Stimulated activated CD4-positive, alpha-beta T cell treated with anti-CD3 and anti-CD28 coated beads, Interleukin-15, amount 100 ng/mL, for 48 hours (primary cell): ENCODE measurements around the gene PRKCQ.
"Not testable (repeated sequence)": the region's sequence is repeated elsewhere in the genome, so short reads cannot be mapped to it uniquely, and the experiment has no call there.

Experiments
- DNase-seq, 2 donors: peaks; one replicate each; pipeline ENCODE4 v3.0.0-alpha.2; 2020; ENCODE audit warnings: low read depth in 2 of 2

Gene PRKCQ

GRCh38 chr10:6385665-6386064, 194.4 kb downstream of the PRKCQ start:
- DNase-seq, result no peak

- DNase-seq, result no peak
Observed at GRCh38 chr10:6384847-6385246, 195.2 kb downstream of the PRKCQ start.

DNA sequence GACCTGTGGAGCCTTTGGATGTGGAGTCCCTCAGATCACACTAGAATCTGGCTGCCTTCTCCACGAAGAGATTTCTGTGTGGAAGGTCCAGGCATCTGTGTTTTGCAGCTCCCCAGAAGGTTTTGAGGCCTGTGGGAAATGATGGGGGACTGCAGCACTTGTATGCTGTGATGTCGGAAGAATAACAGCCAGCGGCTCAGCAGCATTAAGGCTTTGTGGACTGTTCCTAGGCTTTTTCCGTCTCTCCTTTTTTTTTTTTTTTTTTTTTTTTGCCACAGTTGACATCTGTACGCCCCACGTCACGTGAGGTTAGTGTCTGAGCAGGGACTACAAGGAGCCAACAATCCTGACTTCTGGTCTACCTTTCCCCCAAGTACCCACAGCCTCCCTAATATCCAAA, 196.0 kb downstream of the PRKCQ start:
- no peak for DNase-seq

- no peak for DNase-seq
Observed at GRCh38 chr10:6383096-6383812, 196.8 kb downstream of the PRKCQ start.

DNA sequence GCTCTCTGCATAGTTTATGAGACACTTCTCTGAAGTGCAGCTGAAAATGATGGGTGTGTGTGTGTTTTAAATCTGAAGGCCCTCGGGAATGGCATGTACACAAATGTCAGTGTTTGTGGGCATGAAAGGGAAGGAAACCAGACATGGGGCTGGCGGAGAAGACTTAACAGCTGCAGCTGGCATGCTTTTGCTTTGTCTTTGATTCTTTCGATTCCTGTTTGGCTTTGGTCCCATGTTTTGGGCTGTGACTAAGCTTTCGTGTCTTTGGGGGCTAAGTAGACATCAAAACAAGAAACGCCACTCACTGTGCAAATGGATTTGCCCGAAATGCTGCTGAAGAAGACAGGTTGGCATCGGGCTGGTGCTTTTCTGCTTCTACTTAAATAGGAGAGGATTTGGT, 198.0 kb downstream of the PRKCQ start:
- DNase-seq, result no peak

GRCh38 chr10:6380478-6380877, 199.6 kb downstream of the PRKCQ start:
- not testable (repeated sequence) for DNase-seq

GRCh38 chr10:6379015-6379776, 200.9 kb downstream of the PRKCQ start:
- DNase-seq, result no peak
